ENCODE data around the gene EPHA8.

- no peak for TF ChIP-seq CTCF (IDR thresholded peaks at IDR 0.05)
- no peak for TF ChIP-seq POLR2A (IDR thresholded peaks at IDR 0.05)
- TF ChIP-seq POLR2AphosphoS5 (IDR thresholded peaks at IDR 0.05) = no peak
These were observed 41.0 kb upstream of the EPHA8 start for GRCh38 chr1:22522221-22522743.
